Gastroesophageal sphincter (tissue), 3 donors: ENCODE data around the gene KCNH1.

Experiments used
- CTCF ChIP-seq, 4 experiments: fragments of 200-600 bp in 2 of 4; fragments of 450-650 bp in 2 of 4; sonication (generic) in 1 of 4; IDR thresholded peaks; one replicate each; pipeline ENCODE4 v1.5.1; 2017 to 2019; ENCODE audit warnings: antibody characterized with exemption in 4 of 4, mild to moderate bottlenecking in 2 of 4, moderate library complexity in 2 of 4
- EP300 ChIP-seq: sonication (generic); formaldehyde crosslinking; IDR thresholded peaks from one replicate; pipeline ENCODE4 v1.6.1; 2017; ENCODE audit warnings: antibody characterized with exemption, mild to moderate bottlenecking
- POLR2A ChIP-seq, 2 donors: fragments of 450-650 bp; IDR thresholded peaks; one replicate each; pipeline ENCODE4 v1.6.1; 2017; ENCODE audit warnings: antibody characterized with exemption in 2 of 2, mild to moderate bottlenecking in 2 of 2, moderate library complexity in 1 of 2

- TF ChIP-seq CTCF (IDR thresholded peaks at IDR 0.05) (no peak), EP300 (no peak), POLR2A (IDR thresholded peaks at IDR 0.05) (no peak)
Measured at GRCh38 chr1:210711825-210712612, 421.9 kb downstream of the KCNH1 start.
